ENCODE data around the gene KCNJ12.
"Not testable (repeated sequence)": the region's sequence is repeated elsewhere in the genome, so short reads cannot be mapped to it uniquely, and the experiment has no call there.

GRCh38 chr17:21348081-21348925 lies 27.9 kb upstream of the KCNJ12 start:
- TF ChIP-seq, protein P1, sequence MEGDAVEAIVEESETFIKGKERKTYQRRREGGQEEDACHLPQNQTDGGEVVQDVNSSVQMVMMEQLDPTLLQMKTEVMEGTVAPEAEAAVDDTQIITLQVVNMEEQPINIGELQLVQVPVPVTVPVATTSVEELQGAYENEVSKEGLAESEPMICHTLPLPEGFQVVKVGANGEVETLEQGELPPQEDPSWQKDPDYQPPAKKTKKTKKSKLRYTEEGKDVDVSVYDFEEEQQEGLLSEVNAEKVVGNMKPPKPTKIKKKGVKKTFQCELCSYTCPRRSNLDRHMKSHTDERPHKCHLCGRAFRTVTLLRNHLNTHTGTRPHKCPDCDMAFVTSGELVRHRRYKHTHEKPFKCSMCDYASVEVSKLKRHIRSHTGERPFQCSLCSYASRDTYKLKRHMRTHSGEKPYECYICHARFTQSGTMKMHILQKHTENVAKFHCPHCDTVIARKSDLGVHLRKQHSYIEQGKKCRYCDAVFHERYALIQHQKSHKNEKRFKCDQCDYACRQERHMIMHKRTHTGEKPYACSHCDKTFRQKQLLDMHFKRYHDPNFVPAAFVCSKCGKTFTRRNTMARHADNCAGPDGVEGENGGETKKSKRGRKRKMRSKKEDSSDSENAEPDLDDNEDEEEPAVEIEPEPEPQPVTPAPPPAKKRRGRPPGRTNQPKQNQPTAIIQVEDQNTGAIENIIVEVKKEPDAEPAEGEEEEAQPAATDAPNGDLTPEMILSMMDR (IDR thresholded peaks at IDR 0.05), result not testable (repeated sequence)
- TF ChIP-seq EP300 (IDR thresholded peaks at IDR 0.05; ENCODE audit: low read depth); POLR2A (IDR thresholded peaks at IDR 0.05): not testable (repeated sequence)

Data from transverse colon (tissue), 3 donors.